ENCODE measurements around the gene FKBP2.

The FKBP2 gene

GRCh38 chr11:64262271-64263002, 21.5 kb downstream of the FKBP2 start:
- in situ Hi-C loops (cut with MboI; ENCODE audit: low sequenced_read_pairs): no loop called here

- in situ Hi-C loops (cut with MboI; ENCODE audit: low sequenced_read_pairs): no loop called here
These were observed 22.4 kb downstream of the FKBP2 start for GRCh38 chr11:64263021-64263946.

DNA sequence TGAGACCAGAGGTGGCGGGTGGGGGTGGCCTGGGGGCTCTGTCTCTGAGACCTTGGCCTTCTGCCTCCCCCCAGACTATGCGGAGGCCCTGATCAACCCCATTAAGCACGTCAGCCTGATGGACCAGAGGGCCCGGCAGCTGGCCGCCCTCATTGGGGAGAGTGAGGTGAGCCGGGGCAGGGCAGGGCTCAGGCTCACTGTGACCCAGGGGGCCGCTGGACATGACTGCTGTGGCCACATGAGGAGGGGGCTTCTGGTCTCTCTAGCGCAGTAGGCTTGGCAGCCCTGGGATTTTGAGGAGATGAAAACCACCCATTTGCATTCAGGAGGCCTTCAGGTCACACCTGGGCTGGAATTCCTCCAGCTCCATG, 23.0 kb downstream of the FKBP2 start:
- in situ Hi-C loops (cut with MboI; ENCODE audit: low sequenced_read_pairs): no loop called here

DNA sequence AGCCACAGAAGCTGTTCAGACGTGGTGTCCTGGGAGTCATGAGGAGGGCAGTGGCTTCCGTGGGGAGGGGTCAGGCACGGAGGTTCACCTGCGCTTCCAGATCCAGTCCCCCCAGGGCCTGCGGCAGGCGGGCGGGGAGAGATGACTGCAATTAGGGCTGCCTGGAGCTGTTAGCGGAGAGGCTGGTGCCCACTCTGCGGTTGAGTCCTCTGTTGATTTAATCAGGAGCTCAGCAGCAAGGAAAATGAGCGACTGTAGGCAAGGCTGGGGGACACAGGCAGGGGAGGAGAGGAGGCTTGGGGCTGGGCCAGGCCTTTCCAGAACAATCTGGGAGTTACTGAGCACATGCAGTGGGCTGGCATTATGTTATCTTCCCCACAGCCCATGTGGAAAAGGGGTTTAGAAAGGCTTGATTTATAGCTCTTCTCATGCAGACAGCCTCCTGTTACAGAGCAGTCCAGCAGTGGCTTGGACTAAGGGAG, 23.5 kb downstream of the FKBP2 start:
- in situ Hi-C loops (cut with MboI; ENCODE audit: low sequenced_read_pairs): no loop called here

DNA sequence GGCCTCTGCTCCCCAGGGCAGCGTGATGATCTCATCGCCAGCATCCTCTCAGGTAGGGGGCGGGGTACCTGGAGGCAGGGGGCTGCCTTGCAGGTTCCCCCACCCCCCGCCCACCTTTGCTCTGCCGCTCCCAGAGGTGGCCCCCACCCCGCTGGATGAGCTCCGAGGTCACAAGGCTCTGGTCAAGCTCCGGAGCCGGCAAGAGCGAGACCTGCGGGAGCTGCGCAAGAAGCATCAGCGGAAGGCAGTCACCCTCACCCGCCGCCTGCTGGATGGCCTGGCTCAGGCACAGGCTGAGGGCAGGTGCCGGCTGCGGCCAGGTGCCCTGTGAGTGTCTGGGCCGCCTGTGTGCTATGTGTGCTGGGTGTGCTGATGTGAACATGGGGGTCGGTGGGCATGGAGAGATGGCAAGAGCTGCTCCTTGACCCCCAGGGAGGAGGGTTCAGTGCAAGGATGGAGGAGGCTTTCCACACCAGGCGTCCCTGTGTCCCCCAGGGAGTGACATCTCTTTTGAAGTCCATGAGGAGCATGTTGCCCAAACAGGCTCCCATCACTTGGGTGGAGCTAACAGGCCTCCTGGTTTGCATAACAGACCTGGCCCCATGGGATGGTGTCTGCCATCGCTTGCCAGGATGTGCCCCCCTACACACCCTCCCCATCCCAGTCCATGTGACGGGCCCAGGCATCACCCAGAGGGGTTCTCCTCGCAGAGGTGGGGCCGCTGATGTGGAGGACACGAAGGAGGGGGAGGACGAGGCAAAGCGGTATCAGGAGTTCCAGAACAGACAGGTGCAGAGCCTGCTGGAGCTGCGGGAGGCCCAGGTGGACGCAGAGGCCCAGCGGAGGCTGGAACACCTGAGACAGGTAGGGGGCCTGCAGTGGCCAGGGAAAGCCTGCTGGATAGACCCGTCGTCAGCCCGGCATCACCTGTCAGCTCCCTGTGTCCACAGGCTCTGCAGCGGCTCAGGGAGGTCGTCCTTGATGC, 24.6 kb downstream of the FKBP2 start:
- in situ Hi-C loops (cut with MboI; ENCODE audit: low sequenced_read_pairs): no loop called here

DNA sequence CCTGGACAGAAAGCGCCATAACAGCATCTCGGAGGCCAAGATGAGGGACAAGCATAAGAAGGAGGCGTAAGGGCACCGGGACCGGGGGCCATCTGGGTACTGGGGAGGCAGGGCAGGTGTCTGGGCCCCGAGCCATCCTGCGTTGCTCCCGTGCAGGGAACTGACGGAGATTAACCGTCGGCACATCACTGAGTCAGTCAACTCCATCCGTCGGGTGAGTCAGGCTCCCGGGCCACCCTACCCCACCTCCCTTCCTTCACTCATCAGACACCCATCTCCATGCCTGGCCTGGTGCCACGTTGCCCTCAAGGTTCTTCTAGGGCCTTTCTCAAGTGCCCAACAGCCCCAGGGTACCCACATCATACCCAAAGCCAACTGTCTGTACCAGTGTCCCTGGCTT, 25.4 kb downstream of the FKBP2 start:
- in situ Hi-C loops (cut with MboI; ENCODE audit: low sequenced_read_pairs): no loop called here

- in situ Hi-C loops (cut with MboI; ENCODE audit: low sequenced_read_pairs): no loop called here
These were observed 26.5 kb downstream of the FKBP2 start for GRCh38 chr11:64267207-64267945.

GRCh38 chr11:64268025-64268892, 27.4 kb downstream of the FKBP2 start:
- in situ Hi-C loops (cut with MboI; ENCODE audit: low sequenced_read_pairs): no loop called here

DNA sequence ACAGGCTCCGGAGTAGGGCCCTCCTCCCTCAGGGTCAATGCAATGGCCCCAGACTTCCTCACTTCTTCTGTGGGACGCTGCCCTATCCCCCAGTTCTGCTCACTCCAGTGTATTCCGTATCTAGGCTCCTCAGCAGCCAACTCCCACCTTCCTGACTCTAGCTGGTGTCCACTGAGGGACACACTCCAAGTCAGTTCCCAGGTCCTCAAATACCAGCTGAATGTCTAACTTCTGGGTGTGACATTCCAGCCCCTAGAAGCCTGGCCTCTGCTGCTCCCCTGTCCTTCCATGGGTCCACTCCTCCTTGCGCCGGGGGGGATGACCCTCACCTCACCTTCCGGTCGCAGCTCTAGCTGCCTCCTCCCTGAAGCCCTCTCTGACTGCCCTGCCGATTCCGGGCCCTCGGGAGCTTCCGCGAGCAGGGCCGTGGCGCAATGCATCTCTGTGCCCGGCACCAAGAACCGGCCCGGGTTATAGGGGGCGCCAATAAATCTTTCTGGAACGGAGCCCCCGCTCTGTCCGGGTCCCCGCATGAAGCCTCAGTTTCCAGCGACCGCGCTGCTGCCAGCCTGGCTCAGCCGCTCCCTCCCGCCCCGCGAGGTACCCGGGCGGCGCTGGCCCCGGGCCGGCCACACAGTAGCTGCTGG, 28.1 kb downstream of the FKBP2 start:
- in situ Hi-C loops (cut with MboI; ENCODE audit: low sequenced_read_pairs): no loop called here

- in situ Hi-C loops (cut with MboI; ENCODE audit: low sequenced_read_pairs): no loop called here
These were observed 28.8 kb downstream of the FKBP2 start for GRCh38 chr11:64269540-64270220.

DNA sequence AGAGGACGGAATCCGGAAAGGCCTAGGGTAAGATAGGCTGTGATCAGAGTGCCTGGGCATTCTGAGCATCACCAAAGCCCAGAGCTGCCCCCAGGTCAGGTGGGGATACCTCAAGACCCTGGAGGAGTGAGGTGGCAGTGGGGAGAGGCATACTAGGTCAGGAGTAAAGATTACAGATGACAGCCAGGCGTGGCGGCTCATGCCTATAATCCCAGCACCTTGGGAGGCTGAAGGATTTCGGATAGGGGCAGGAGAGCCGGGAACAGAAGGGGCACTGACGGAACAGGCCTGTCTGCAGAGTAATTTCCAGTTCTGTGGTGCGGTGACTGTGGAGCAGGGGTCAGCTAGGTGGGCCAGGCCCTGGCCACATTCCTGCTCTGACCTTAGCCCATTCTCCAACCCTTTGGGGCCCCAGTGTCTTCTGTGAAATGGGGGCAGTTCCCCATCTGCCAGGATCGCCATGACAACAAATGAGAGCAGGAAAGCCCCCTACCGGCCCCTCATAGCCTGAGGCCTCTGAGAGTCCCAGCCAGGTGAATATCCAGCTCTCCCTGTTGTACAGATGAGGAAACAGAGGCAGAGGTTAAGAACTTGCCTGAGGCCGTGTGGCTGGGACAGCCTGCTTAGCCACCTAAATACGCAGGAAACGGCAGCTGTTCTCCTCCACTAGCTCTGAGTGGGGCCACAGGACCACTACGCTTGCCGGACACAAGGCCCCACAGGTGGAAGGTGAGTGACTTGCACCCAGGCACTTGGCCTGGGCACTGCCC, 34.3 kb downstream of the FKBP2 start:
- in situ Hi-C loops (cut with MboI; ENCODE audit: low sequenced_read_pairs): no loop called here

- in situ Hi-C loops (cut with MboI; ENCODE audit: low sequenced_read_pairs): no loop called here
These were observed 34.9 kb downstream of the FKBP2 start for GRCh38 chr11:64275841-64276240.

DNA sequence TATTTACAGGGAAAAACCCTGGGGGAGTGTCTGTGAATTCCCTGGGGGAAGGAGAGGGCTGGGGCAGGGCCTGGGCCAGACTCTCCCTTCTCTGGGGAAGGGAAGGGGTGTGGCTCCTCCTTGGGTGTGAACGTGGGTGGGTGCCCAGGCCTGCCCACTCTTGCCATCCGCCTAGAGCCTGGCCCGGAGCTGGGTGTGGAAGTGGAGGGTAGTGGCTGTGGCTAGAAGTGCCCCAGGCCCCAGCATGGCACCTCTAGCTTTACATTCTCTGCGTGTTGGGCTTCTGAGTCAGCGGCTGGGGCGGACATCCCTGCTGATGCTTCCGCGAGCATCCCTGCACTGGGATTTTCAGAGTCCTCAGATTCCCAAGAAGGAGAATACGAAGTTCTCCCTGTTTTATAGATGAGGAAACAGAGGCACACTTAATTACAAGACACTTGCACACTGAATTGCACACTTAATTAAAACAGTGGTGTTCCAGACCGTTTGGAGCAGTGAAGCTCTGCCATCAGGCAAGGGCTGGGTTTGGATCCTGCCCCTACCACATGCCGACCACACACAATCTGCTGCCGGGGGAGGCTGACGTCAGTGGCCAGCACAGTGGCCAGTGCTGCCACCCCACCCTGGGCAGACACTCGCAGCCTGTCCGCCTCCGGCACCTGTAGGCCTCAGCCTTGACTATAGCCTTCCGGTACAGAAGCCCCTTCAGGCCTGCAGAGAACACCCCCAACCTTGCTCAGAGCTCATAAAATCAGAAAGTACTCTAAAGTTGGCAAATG, 35.9 kb downstream of the FKBP2 start:
- in situ Hi-C loops (cut with MboI; ENCODE audit: low sequenced_read_pairs): no loop called here

- in situ Hi-C loops (cut with MboI; ENCODE audit: low sequenced_read_pairs): no loop called here
These were observed 37.8 kb downstream of the FKBP2 start for GRCh38 chr11:64278576-64279190.

DNA sequence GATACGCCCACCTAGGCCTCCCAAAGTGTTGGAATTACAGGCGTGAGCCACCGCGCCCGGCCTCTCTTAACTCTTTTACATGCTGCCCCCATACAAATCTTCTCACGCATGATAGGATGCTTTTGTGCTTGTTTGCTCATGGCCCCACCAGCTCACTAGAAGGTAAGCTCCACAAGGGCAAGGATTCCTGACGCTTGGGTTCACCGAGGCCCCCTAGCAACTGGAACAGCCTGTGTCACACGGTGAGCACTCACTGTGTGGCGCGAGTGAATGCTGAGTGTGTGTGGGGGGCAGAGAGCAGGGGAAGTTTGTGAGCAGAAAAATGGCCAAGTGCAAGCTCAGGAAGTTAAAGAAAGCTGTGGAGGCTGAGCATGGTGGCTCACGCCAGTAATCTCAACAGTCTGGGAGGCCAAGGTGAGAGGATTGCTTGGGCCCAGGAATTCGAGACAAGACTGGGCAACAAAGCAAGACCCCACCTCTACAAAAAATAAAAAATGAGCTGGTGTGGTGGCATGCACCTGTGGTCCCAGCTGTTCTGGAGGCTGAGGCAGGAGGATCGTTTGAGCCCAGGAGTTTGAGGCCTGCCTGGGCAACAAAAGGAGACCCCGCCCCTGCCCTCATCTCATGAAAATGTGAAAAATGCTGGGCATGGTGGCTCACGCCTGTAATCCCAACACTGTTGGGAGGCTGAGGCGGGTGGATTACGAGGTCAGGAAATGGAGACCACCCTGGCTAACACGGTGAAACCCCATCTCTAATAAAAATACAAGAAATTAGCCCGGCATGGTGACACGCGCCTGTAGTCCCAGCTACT, 41.3 kb downstream of the FKBP2 start:
- in situ Hi-C loops (cut with MboI; ENCODE audit: low sequenced_read_pairs): no loop called here

All from HL-60/S4 treated with retinoic acid at 250 ng/mL for 4 days and 3 days (cell line).